ENCODE results near the gene L3MBTL1.
A peak's percentile ranks its signal among the peaks of the same experiment; 100 is the strongest.

The L3MBTL1 gene

DNA sequence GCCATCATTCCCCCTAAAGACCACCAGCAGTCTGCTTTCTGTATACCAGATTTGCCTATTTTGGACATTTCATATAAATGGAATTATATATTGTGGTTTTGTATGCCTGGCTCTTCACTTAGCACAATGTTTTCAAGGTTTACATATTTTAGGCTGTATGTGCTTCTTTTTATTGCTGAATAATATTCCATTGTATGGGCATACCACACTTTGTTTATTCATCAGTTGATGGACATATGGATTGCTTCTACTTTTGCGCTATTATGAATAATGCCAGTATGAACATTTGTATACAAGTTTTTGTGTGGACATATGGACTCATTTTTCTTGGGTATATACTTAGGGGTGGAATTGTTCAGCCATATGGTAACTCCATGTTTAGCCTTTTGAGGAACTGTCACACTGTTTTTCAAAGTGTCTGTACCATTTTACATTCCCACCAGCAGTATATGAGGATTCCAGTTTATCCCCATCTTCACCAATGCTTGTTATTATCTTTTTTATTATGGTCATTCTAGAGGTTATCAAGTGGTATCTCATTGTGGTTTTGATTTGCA, 12.7 kb downstream of the L3MBTL1 start:
- Mint-ChIP-seq H3K27me3 (no peaks in the 10 kb centered on the region), H3K27ac (no peak overlapping the region), H3K9me3 (peaks cover 8% of the 10 kb centered on the region), H3K4me1 (ENCODE audit: low read depth) (no peaks in the 10 kb centered on the region), H3K4me3 (no peak overlapping the region), H3K36me3 (ENCODE audit: low read depth) (peaks cover 3% of the 10 kb centered on the region)

GRCh38 chr20:43525021-43525420, 17.5 kb downstream of the L3MBTL1 start:
- Mint-ChIP-seq H3K4me1 (ENCODE audit: low read depth) (no peaks in the 10 kb centered on the region), H3K36me3 (ENCODE audit: low read depth) (peaks cover 3% of the 10 kb centered on the region), H3K4me3 (no peak overlapping the region)

DNA sequence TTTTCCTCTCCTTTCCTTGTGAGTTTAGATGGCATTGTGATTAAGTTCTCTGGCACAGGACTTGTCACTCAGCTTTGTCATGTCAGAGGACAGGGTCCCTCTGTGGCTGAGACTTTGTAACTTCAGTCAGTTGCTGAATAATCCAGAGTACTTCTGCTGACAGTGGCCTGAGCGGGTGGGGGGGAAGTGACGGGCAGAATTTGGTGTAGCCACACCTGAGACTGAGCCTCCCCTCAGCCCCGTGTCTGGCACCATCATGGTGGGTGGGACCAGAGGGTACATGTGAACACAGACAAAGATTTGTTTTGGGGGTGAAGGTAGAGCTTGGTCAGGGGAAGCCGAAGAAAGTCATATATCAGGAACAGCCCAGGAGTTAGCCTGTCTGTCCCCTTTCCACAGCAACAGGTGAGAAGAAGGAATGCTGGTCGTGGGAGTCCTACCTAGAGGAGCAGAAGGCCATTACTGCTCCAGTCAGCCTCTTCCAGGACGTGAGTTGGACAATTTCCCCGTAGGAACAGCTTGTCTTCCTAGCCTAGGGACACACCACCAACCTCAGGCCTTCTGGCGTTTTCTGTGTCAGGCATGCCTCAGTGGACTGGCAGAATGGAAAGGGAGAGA, 20.9 kb downstream of the L3MBTL1 start:
- H3K4me1 Mint-ChIP-seq (ENCODE audit: low read depth) = peaks cover 4% of the 10 kb centered on the region
- no peak overlapping the region for H3K27ac Mint-ChIP-seq
- peaks cover 8% of the 10 kb centered on the region for H3K9me3 Mint-ChIP-seq
- no peak overlapping the region for H3K4me3 Mint-ChIP-seq
- H3K27me3 Mint-ChIP-seq = no peaks in the 10 kb centered on the region
- H3K36me3 Mint-ChIP-seq (ENCODE audit: low read depth) = no peaks in the 10 kb centered on the region

More at GRCh38 chr20:43525021-43525420, 17.5 kb downstream of the L3MBTL1 start:
- Mint-ChIP-seq H3K9me3 (peaks cover 8% of the 10 kb centered on the region), H3K27me3 (no peaks in the 10 kb centered on the region), H3K27ac (no peak overlapping the region)

- Mint-ChIP-seq H3K36me3 (ENCODE audit: low read depth) (no peaks in the 10 kb centered on the region), H3K4me1 (ENCODE audit: low read depth) (peaks cover 4% of the 10 kb centered on the region), H3K27ac (no peak overlapping the region), H3K4me3 (no peak overlapping the region), H3K27me3 (no peaks in the 10 kb centered on the region), H3K9me3 (peaks cover 8% of the 10 kb centered on the region)
Observed at GRCh38 chr20:43529051-43529450, 21.6 kb downstream of the L3MBTL1 start.

DNA sequence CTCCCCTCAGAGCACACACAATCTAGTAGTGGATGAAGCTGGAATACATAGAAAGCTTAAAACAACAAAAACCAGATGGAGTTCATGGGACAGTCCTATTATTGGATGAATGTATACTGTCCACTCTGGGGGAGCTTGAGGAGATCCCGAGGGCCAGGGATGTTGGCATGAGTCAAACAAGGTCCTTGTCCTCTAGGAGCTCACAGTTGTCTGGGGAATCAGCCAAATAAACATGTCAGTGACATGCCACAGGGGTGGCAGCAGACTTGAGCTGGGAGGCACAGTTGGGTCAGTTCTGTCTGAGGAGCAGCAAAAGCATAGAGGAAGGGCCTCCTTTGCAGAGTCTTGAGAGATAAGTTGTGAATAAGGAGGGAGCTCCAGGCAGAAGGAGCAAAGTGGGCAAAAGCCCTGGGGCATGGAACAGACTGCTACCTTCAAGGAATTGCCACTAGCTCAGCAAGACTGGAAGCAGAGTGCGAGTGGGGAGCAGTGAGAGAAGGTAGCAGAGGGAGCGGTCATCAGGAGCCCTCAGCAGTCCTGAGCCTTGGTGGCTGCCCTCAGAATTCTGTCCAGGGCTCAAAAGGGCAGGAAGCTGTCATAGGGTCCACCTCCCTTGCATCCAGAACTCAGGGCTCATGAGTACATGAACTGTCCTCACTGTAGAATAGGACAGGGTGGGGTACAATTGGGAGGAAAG, 22.1 kb downstream of the L3MBTL1 start:
- H3K27ac Mint-ChIP-seq = no peak overlapping the region

DNA sequence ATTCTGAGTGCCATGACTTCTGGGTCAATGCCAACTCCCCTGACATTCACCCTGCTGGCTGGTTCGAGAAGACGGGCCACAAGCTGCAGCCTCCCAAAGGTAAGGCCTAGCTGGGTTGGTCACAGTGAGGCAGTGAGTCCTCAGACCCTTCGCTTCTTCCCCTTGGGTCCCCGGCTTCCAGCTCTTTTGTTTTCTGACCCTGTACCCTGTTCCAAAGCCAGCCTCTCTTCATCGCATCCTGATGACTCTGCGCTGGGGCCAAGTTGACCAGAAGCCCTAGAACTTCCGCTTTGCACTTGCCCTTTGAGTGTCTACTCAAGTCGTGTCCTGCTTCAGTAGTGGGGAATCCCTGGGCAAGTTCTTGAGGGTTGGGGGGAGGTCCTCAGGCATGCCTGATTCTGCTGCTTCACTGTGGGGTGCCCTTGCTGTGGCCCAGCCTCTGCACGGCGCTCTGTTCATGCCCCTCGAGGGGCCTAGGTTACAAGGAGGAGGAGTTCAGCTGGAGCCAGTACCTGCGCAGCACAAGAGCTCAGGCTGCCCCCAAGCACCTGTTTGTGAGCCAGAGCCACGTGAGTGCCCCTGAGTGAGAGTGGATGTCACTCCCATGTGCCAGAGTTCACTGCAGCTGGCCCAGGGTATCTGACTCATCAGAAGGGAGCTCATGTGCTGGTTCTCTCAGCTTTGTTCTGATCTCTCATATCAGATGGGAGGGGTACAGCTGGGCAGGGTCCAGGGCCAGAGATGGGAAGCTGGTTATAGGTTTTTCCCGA, 23.0 kb downstream of the L3MBTL1 start:
- no peaks in the 10 kb centered on the region for H3K9me3 Mint-ChIP-seq
- H3K27ac Mint-ChIP-seq = no peak overlapping the region
- H3K4me3 Mint-ChIP-seq = no peak overlapping the region
- no peaks in the 10 kb centered on the region for H3K36me3 Mint-ChIP-seq (ENCODE audit: low read depth)
- peaks cover 4% of the 10 kb centered on the region for H3K4me1 Mint-ChIP-seq (ENCODE audit: low read depth)
- no peaks in the 10 kb centered on the region for H3K27me3 Mint-ChIP-seq

More for the DNA sequence above, 22.1 kb downstream of the L3MBTL1 start:
- no peaks in the 10 kb centered on the region for H3K27me3 Mint-ChIP-seq
- peaks cover 4% of the 10 kb centered on the region for H3K4me1 Mint-ChIP-seq (ENCODE audit: low read depth)
- H3K9me3 Mint-ChIP-seq = peaks cover 2% of the 10 kb centered on the region
- no peaks in the 10 kb centered on the region for H3K36me3 Mint-ChIP-seq (ENCODE audit: low read depth)
- no peak overlapping the region for H3K4me3 Mint-ChIP-seq

DNA sequence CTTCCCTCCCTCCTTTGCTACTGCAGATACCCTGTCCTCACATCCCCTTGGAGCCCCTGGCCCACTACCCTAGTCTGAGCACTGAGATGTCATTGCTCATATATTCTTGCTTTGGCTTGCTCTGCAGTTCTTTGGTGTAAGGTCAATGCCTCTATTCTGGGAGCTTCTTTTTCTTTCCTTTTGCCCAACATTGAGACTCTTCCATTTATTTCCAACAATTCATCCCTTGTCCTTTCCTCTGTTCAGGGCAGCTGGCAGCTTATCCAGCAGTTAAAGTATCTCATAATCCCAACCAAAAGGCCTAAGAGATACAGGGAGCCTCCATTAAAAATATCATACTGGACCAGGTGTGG, 23.6 kb downstream of the L3MBTL1 start:
- Mint-ChIP-seq H3K36me3 (ENCODE audit: low read depth) (no peaks in the 10 kb centered on the region), H3K9me3 (no peaks in the 10 kb centered on the region), H3K27me3 (no peaks in the 10 kb centered on the region), H3K4me1 (ENCODE audit: low read depth) (peaks cover 4% of the 10 kb centered on the region), H3K4me3 (no peak overlapping the region), H3K27ac (no peak overlapping the region)

GRCh38 chr20:43532416-43533055, 25.0 kb downstream of the L3MBTL1 start:
- H3K27me3 Mint-ChIP-seq = no peaks in the 10 kb centered on the region
- no peak overlapping the region for H3K4me3 Mint-ChIP-seq
- H3K27ac Mint-ChIP-seq = no peak overlapping the region
- H3K36me3 Mint-ChIP-seq (ENCODE audit: low read depth) = no peaks in the 10 kb centered on the region
- H3K4me1 Mint-ChIP-seq (ENCODE audit: low read depth) = peaks cover 4% of the 10 kb centered on the region
- H3K9me3 Mint-ChIP-seq = no peaks in the 10 kb centered on the region

DNA sequence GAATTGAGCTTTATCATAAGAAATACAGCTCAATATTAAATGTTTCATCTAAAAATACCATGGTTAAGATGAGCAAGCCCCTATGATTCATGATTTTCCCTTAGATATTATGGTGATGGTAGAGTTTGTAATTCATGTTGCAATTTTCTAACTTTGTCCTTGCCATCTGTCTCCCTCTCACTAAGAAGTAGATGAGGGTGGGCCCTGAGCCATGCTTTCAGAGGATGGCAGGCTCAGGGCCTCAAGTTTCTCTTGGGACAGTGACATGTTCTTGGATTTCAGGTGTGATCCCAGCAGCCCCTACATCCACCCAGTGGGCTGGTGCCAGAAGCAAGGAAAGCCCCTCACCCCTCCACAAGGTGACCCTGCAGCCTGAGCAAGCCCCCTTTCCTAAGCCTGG, 25.6 kb downstream of the L3MBTL1 start:
- Mint-ChIP-seq H3K4me1 (ENCODE audit: low read depth) (peaks cover 4% of the 10 kb centered on the region), H3K9me3 (no peaks in the 10 kb centered on the region), H3K27me3 (no peaks in the 10 kb centered on the region), H3K4me3 (no peak overlapping the region), H3K27ac (peak overlapping the region; percentile 15), H3K36me3 (ENCODE audit: low read depth) (no peaks in the 10 kb centered on the region)

DNA sequence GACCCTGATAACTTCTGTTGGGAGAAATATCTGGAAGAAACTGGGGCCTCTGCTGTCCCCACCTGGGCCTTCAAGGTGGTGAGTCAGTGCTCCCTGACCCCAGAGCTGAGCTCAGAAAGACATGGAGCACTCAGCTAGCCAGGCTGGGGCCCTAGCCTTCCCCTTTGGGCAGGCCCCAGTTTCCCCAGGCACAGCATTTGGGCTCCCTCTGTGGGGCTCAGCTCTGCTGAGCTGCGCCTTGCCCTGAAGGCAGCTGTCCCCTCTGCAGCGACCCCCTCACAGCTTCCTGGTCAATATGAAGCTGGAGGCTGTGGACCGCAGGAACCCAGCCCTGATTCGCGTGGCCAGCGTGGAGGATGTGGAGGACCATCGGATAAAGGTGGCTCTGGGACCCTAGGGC, 26.5 kb downstream of the L3MBTL1 start:
- Mint-ChIP-seq H3K4me3 (no peak overlapping the region), H3K9me3 (no peaks in the 10 kb centered on the region), H3K36me3 (ENCODE audit: low read depth) (no peaks in the 10 kb centered on the region), H3K27ac (no peak overlapping the region), H3K4me1 (ENCODE audit: low read depth) (peaks cover 4% of the 10 kb centered on the region), H3K27me3 (no peaks in the 10 kb centered on the region)

DNA sequence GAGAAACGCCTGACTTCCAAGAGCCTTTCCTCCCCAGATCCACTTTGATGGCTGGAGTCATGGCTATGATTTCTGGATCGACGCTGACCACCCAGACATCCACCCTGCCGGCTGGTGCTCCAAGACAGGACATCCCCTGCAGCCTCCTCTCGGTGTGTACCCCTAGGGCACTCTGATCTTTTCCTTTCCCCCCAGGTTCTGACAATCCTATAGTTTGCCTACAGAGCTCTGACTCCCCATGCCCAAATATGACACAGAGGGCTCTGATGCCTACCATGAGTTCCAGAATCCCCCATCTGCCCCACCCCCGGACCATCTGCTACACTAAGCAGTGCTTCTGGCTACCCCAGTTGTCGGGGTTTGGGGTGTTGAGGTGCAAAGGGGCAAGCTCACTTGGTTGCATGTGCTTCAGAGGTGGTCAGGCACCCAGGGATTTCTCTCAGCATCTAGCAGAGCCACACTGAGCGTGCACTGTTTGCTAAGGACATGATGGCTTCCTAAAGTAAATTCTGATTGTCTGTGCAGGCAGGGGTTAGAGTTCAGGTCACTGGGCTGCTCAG, 27.4 kb downstream of the L3MBTL1 start:
- H3K36me3 Mint-ChIP-seq (ENCODE audit: low read depth) = no peaks in the 10 kb centered on the region
- H3K4me1 Mint-ChIP-seq (ENCODE audit: low read depth) = peaks cover 4% of the 10 kb centered on the region

DNA sequence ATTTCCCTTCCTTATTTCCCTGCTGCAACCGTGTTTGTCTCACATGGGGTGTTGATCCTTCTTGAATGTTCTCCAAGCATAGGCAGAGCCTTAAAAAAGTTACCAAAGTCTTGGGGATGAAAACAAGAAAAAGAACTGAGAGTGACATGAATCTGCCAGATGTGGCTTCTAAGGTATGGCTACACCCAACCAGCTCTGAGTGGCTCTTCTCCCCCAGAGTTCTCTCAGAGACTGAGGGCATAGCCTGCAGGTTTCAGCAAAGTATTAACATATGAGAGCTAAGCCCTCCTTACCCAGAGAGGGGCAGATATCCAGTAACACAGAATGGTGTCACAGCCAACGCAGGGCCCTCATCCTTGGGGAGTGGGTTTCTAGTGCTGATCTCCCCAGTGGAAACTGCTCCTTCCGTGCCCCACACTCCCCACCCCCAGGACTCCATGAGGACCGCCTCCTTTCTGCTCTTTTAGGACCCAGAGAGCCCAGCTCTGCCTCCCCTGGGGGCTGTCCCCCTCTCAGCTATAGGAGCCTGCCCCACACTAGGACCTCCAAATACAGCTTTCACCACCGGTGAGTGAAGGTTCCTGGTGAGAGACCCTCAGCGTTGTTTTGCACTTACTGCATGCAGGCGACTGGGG, 28.0 kb downstream of the L3MBTL1 start:
- Mint-ChIP-seq H3K36me3 (ENCODE audit: low read depth) (no peaks in the 10 kb centered on the region), H3K9me3 (no peaks in the 10 kb centered on the region), H3K4me3 (no peak overlapping the region), H3K27ac (no peak overlapping the region), H3K4me1 (ENCODE audit: low read depth) (peaks cover 4% of the 10 kb centered on the region), H3K27me3 (no peaks in the 10 kb centered on the region)

More for the DNA sequence above, 27.4 kb downstream of the L3MBTL1 start:
- no peak overlapping the region for H3K27ac Mint-ChIP-seq
- H3K9me3 Mint-ChIP-seq = no peaks in the 10 kb centered on the region
- H3K27me3 Mint-ChIP-seq = no peaks in the 10 kb centered on the region
- H3K4me3 Mint-ChIP-seq = no peak overlapping the region

DNA sequence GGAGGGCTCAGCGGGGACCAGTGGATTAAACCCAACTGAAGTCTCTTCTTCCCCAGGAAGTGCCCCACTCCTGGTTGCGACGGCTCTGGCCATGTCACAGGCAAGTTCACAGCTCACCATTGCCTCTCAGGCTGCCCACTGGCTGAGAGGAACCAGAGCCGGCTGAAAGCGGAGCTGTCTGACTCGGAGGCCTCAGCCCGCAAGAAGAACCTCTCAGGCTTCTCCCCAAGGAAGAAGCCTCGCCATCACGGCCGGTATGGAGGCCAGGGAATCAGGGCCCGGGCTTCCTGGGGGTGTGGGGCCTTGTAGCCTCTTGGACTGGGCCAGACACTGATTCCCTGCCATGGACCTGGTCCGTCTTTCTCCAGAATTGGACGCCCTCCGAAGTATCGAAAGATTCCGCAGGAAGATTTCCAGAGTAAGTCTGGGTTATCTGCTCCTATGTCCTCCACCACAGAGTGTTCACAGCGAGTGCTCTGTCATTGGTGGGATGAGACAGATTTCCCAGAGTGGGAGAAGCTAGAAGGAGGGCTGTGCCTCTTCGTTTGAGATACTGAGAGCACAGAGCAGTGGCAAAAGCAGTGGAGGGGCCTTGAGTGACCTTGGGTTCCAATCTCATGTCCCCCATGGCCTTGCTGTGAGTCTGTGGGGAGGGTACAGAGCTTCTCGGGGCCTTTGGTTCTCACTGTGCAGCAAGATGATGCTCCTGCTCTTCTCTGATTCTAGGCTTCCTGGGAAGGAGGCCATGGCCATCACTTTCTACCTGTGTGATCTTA, 28.7 kb downstream of the L3MBTL1 start:
- no peaks in the 10 kb centered on the region for H3K27me3 Mint-ChIP-seq
- no peak overlapping the region for H3K4me3 Mint-ChIP-seq
- peaks cover 4% of the 10 kb centered on the region for H3K4me1 Mint-ChIP-seq (ENCODE audit: low read depth)
- H3K27ac Mint-ChIP-seq = no peak overlapping the region
- no peaks in the 10 kb centered on the region for H3K9me3 Mint-ChIP-seq
- no peaks in the 10 kb centered on the region for H3K36me3 Mint-ChIP-seq (ENCODE audit: low read depth)

Data from stimulated activated naive CD8-positive, alpha-beta T cell treated with anti-CD3 and anti-CD28 coated beads, Interleukin-15, Interleukin-2, amounts not matched to agents 100 ng/mL and 50 ng/mL, for 24 hours (primary cell).